Colonic mucosa (tissue), 4 donors: ENCODE measurements around the gene FHL2. TPM values are rescaled to one million over a fixed set of nuclear protein-coding genes. Genes with fewer than 3 reads are reported as not detected.

ENCODE experiments used
- DNase-seq: peaks from one replicate; pipeline ENCODE4 v3.0.0-alpha.2; 2020
- H3K27ac ChIP-seq: fragments of 200-600 bp; one replicate; pipeline ENCODE4 v1.8.0; 2021
- H3K27me3 ChIP-seq: fragments of 200-600 bp; one replicate; pipeline ENCODE4 v1.8.0; 2021
- H3K36me3 ChIP-seq: fragments of 200-600 bp; one replicate; pipeline ENCODE4 v1.8.0; 2021
- H3K4me1 ChIP-seq: fragments of 200-600 bp; one replicate; pipeline ENCODE4 v1.8.0; 2021; ENCODE audit warnings: mild to moderate bottlenecking
- H3K4me3 ChIP-seq: fragments of 200-600 bp; one replicate; pipeline ENCODE4 v1.8.0; 2021
- H3K9ac ChIP-seq, 2 donors: one replicate each; pipeline ENCODE4 v1.7.0; 2013; ENCODE audit warnings: control low read depth in 2 of 2, low read depth in 2 of 2, low read length in 2 of 2
- H3K9me3 ChIP-seq: fragments of 200-600 bp; one replicate; pipeline ENCODE4 v1.8.0; 2021
- CTCF ChIP-seq: fragments of 200-600 bp; IDR thresholded peaks from one replicate; pipeline ENCODE4 v1.8.0; 2022; ENCODE audit warnings: antibody characterized with exemption, mild to moderate bottlenecking
- intact Hi-C: fragments of 100-400 bp; cut with DNase I; formaldehyde crosslinking; loops from one replicate; pipeline ENCODE4 v1.14.1; 2022
- total RNA-seq, 2 donors: library from RNA; stranded (reverse); fragmentation: NEBNext Ultra II Directional in 1 of 2; extraction: Animal tissue kit (Norgen Biotek cat#: 25700) in 1 of 2; gene quantifications; one replicate each; pipeline ENCODE4 v1.2.1, GENCODE V29; 2021
- donor health status: healthy.
- donor health status: DM: no; HTN: no; CAD: no.
- donor health status: DM: no; HTN: no; CAD: no.

The FHL2 gene
- total RNA-seq, 2 donors from 2014 or later: 103 to 212 TPM

DNA sequence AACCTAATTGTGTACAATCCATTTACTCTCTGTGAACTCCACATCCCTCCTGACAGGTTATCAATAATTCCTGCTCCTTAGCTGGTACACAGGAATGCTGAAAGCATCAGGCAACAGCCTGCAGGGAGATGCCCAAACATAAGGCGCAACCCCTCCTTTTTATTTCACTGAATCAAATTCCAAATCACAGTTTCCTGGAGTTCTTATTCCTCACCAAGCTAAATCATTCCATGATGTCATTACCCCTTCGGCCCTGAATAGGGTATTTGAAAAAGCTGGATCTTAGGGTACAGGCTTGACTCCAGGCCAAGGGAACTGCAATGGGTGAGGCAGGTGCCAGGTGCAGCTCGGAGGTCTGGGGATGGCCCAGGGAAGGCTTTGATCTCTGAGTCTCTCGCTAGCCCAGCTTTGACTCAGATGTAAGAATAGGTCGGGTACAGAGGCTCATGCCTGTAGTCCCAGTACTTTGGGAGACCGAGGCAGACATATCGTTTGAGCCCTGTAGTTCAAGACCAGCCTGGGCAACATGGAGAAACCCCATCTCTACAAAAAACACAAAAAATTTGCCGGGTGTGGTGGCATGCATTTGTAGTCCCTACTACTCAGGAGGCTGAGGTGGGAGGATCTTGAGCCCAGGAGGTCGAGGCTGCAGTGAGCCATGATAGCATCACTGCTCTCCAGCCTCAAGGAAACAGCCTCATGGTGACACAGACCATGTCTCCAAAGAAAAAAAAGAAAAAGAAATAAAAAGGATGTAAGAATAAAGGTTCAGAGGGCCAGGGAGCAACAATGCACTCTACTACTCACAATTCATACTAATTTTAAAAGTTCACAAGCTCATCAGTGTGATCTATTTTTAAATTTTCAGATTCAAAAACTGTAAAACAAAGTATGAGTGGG is 6.8 kb downstream of the FHL2 start:
- DNase-seq: no peak
- peak overlapping the region; percentile 39 for H3K27ac ChIP-seq
- no peak for TF ChIP-seq CTCF
- H3K4me3 ChIP-seq: no peak overlapping the region
- peaks cover 5% of the 10 kb centered on the region for H3K4me1 ChIP-seq
- no peaks in the 10 kb centered on the region for H3K9me3 ChIP-seq
- no peaks in the 10 kb centered on the region for H3K36me3 ChIP-seq
- H3K9ac ChIP-seq: no peak overlapping the region
- H3K27me3 ChIP-seq: no peaks in the 10 kb centered on the region
- intact Hi-C loops: no loop called here

GRCh38 chr2:105391058-105391627 is 7.7 kb downstream of the FHL2 start:
- no peak overlapping the region for H3K9ac ChIP-seq
- no peak for DNase-seq
- H3K9me3 ChIP-seq: no peaks in the 10 kb centered on the region
- no peak overlapping the region for H3K4me3 ChIP-seq
- H3K36me3 ChIP-seq: no peaks in the 10 kb centered on the region
- no peak for TF ChIP-seq CTCF
- intact Hi-C loops: no loop called here
- H3K27ac ChIP-seq: peak overlapping the region; percentile 39
- H3K27me3 ChIP-seq: no peaks in the 10 kb centered on the region
- H3K4me1 ChIP-seq: peaks cover 5% of the 10 kb centered on the region

DNA sequence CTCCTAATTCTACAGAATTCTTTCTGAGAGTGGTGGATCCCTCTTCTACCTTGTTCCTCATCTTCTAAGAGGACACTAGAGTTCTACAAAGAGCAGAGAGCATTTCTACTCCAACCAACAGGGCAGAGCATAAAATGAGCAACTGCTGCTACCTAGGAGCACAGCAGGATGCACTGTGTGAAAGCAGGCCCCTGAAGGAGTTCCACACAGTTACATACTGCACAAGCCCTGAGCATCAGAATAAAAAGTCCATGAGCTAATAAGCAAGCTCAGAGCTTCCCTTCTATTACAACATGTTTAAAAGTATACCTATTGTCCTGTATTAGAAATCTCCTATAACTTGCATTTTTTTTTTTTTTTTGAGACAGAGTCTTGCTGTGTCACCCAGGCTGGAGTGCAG is 8.4 kb downstream of the FHL2 start:
- peaks cover 6% of the 10 kb centered on the region for H3K4me1 ChIP-seq

DNA sequence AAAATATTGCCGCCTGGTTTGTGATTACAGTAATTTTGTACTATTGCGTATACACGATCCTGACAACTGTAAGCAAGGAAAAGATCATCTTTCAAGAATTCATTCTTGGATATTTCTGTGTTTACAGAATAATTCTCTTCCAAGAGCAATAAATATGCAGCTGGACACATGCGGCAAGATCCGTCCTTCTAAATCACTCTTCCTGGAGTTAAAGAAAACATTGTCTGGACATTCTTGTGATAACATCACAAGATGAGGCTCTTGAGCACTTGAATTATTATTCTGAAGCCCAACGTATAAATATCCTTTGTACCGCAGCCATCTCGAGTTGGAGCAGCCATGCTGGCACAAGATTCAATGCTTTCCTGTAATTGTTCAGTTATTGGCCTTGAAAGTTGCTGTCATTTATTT is 9.9 kb downstream of the FHL2 start:
- peaks cover 4% of the 10 kb centered on the region for H3K4me1 ChIP-seq
- no peaks in the 10 kb centered on the region for H3K36me3 ChIP-seq
- no peak for DNase-seq
- no peaks in the 10 kb centered on the region for H3K9me3 ChIP-seq
- no peaks in the 10 kb centered on the region for H3K27me3 ChIP-seq
- intact Hi-C loops: no loop called here
- H3K27ac ChIP-seq: peak overlapping the region; percentile 34
- no peak for TF ChIP-seq CTCF
- no peak overlapping the region for H3K9ac ChIP-seq
- no peak overlapping the region for H3K4me3 ChIP-seq

More for the DNA sequence above, 8.4 kb downstream of the FHL2 start:
- TF ChIP-seq CTCF: no peak
- intact Hi-C loops: no loop called here
- peak overlapping the region; percentile 39 for H3K27ac ChIP-seq
- DNase-seq: no peak
- no peaks in the 10 kb centered on the region for H3K36me3 ChIP-seq
- H3K9me3 ChIP-seq: no peaks in the 10 kb centered on the region
- H3K4me3 ChIP-seq: no peak overlapping the region
- H3K27me3 ChIP-seq: no peaks in the 10 kb centered on the region
- H3K9ac ChIP-seq: peak overlapping the region in 1 of 2 donors; percentile 1

GRCh38 chr2:105387225-105387624 is 11.6 kb downstream of the FHL2 start:
- H3K9me3 ChIP-seq: no peaks in the 10 kb centered on the region
- no peak for TF ChIP-seq CTCF
- peak overlapping the region in 1 of 2 donors; percentile 3 for H3K9ac ChIP-seq
- H3K36me3 ChIP-seq: no peaks in the 10 kb centered on the region
- peak overlapping the region; percentile 94 for H3K27ac ChIP-seq
- DNase-seq: no peak
- no peaks in the 10 kb centered on the region for H3K27me3 ChIP-seq
- intact Hi-C loops: no loop called here
- H3K4me1 ChIP-seq: peaks cover 4% of the 10 kb centered on the region
- H3K4me3 ChIP-seq: no peak overlapping the region
